ENCODE results near the gene NEU2. TPM values are rescaled to one million over a fixed set of nuclear protein-coding genes. Genes with fewer than 3 reads are reported as not detected.

NEU2 gene
- polyA plus RNA-seq, 3 donors = not detected

GRCh38 chr2:233020454-233020853 lies 12.0 kb upstream of the NEU2 start:
- H3K9ac ChIP-seq (ENCODE audit: insufficient read depth, low read length, poor library complexity, severe bottlenecking) = no peak overlapping the region
- peak overlapping the region in 1 of 7 donors; percentile 76 for H3K27ac Mint-ChIP-seq
- H3K4me1 ChIP-seq (ENCODE audit: control insufficient read depth in 1 of 2, insufficient read depth in 2 of 2, low read length in 2 of 2) = no peaks in the 10 kb centered on the region
- H3K9me3 Mint-ChIP-seq = peaks cover 0 to 4% (median 0%) of the 10 kb centered on the region in 7 donors
- H2AFZ ChIP-seq (ENCODE audit: insufficient read depth, low read depth, low read length, poor library complexity, severe bottlenecking) = no peak overlapping the region
- intact Hi-C loops (cut with micrococcal nuclease) = no loop called here
- H3K27ac ChIP-seq (ENCODE audit: low read depth in 1 of 2, low read length in 2 of 2) = no peak overlapping the region
- 92% methylated on average over 2 of the region's 2 CpGs for WGBS (ENCODE audit: insufficient coverage)
- no peaks in the 10 kb centered on the region for H3K4me1 Mint-ChIP-seq
- DNase-seq = no peak
- H3K4me2 ChIP-seq (replicated peaks; ENCODE audit: extremely low read depth, low read length, poor library complexity, severe bottlenecking) = no peak overlapping the region
- no peaks in the 10 kb centered on the region for H3K36me3 Mint-ChIP-seq
- H3K79me2 ChIP-seq (ENCODE audit: insufficient read depth, low read length) = no peaks in the 10 kb centered on the region
- no peaks in the 10 kb centered on the region for H3K9me3 ChIP-seq (replicated peaks in 1 of 2; ENCODE audit: control insufficient read depth in 1 of 2, insufficient read depth in 1 of 2, low read length in 2 of 2)
- no peaks in the 10 kb centered on the region for H3K27me3 ChIP-seq (ENCODE audit: control insufficient read depth in 2 of 2, insufficient read depth in 2 of 2, low read length in 2 of 2)
- no peaks in the 10 kb centered on the region for H3K36me3 ChIP-seq (replicated peaks in 1 of 2; ENCODE audit: control insufficient read depth in 1 of 2, insufficient read depth in 2 of 2, low read length in 2 of 2)
- no peak overlapping the region for H3K4me3 ChIP-seq (replicated peaks in 1 of 3; ENCODE audit: low read depth in 2 of 3, low read length in 3 of 3)
- peaks cover 2 to 10% (median 2%) of the 10 kb centered on the region in 3 donors for H3K27me3 Mint-ChIP-seq (ENCODE audit: low read depth in 3 of 3)
- no peak overlapping the region for H3K4me3 Mint-ChIP-seq
- TF ChIP-seq, protein P1, sequence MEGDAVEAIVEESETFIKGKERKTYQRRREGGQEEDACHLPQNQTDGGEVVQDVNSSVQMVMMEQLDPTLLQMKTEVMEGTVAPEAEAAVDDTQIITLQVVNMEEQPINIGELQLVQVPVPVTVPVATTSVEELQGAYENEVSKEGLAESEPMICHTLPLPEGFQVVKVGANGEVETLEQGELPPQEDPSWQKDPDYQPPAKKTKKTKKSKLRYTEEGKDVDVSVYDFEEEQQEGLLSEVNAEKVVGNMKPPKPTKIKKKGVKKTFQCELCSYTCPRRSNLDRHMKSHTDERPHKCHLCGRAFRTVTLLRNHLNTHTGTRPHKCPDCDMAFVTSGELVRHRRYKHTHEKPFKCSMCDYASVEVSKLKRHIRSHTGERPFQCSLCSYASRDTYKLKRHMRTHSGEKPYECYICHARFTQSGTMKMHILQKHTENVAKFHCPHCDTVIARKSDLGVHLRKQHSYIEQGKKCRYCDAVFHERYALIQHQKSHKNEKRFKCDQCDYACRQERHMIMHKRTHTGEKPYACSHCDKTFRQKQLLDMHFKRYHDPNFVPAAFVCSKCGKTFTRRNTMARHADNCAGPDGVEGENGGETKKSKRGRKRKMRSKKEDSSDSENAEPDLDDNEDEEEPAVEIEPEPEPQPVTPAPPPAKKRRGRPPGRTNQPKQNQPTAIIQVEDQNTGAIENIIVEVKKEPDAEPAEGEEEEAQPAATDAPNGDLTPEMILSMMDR (IDR thresholded peaks at IDR 0.05) = no peak
- H4K20me1 ChIP-seq (ENCODE audit: insufficient read depth, low read length) = no peaks in the 10 kb centered on the region

GRCh38 chr2:233021771-233022170 lies 10.7 kb upstream of the NEU2 start:
- no peaks in the 10 kb centered on the region for H3K4me1 Mint-ChIP-seq
- TF ChIP-seq, protein P1 (IDR thresholded peaks at IDR 0.05) = no peak
- intact Hi-C loops (cut with micrococcal nuclease) = no loop called here
- H3K27me3 Mint-ChIP-seq (ENCODE audit: low read depth in 3 of 3) = peaks cover 2 to 10% (median 2%) of the 10 kb centered on the region in 3 donors
- no peak overlapping the region for H3K4me3 Mint-ChIP-seq
- H4K20me1 ChIP-seq (ENCODE audit: insufficient read depth, low read length) = no peaks in the 10 kb centered on the region
- no peaks in the 10 kb centered on the region for H3K27me3 ChIP-seq (ENCODE audit: control insufficient read depth in 2 of 2, insufficient read depth in 2 of 2, low read length in 2 of 2)
- no peak overlapping the region for H3K9ac ChIP-seq (ENCODE audit: insufficient read depth, low read length, poor library complexity, severe bottlenecking)
- H3K36me3 Mint-ChIP-seq = no peaks in the 10 kb centered on the region
- peaks cover 0 to 4% (median 0%) of the 10 kb centered on the region in 7 donors for H3K9me3 Mint-ChIP-seq
- H3K79me2 ChIP-seq (ENCODE audit: insufficient read depth, low read length) = no peaks in the 10 kb centered on the region
- no peaks in the 10 kb centered on the region for H3K4me1 ChIP-seq (ENCODE audit: control insufficient read depth in 1 of 2, insufficient read depth in 2 of 2, low read length in 2 of 2)
- no peaks in the 10 kb centered on the region for H3K36me3 ChIP-seq (replicated peaks in 1 of 2; ENCODE audit: control insufficient read depth in 1 of 2, insufficient read depth in 2 of 2, low read length in 2 of 2)
- no peak overlapping the region for H3K4me2 ChIP-seq (replicated peaks; ENCODE audit: extremely low read depth, low read length, poor library complexity, severe bottlenecking)
- H3K9me3 ChIP-seq (replicated peaks in 1 of 2; ENCODE audit: control insufficient read depth in 1 of 2, insufficient read depth in 1 of 2, low read length in 2 of 2) = no peaks in the 10 kb centered on the region
- H3K27ac Mint-ChIP-seq = no peak overlapping the region
- no peak overlapping the region for H3K4me3 ChIP-seq (replicated peaks in 1 of 3; ENCODE audit: low read depth in 2 of 3, low read length in 3 of 3)
- no peak overlapping the region for H2AFZ ChIP-seq (ENCODE audit: insufficient read depth, low read depth, low read length, poor library complexity, severe bottlenecking)
- WGBS (ENCODE audit: insufficient coverage) = 97% methylated on average over 4 of the region's 8 CpGs
- DNase-seq = no peak
- H3K27ac ChIP-seq (ENCODE audit: low read depth in 1 of 2, low read length in 2 of 2) = no peak overlapping the region

Measured in CD14-positive monocyte (primary cell).